HepG2 (cell line): Measurements from ENCODE around the gene ADRM1. TPM values are rescaled to one million over a fixed set of nuclear protein-coding genes. Genes with fewer than 3 reads are reported as not detected.

Experiments
- ATAC-seq: fragments of 200-7000 bp; cut with Tn5 transposase; 3 replicates; pipeline ENCODE4 v1.9.1; 2020; ENCODE audit warnings: mild to moderate bottlenecking, moderate library complexity
- BruUV-seq: library from RNA; stranded (reverse); fragments of 400-500 nt; replicated peaks from 2 replicates; lab custom pipeline; 2021; lab: Mats Ljungman, UMichigan
- CTCF ChIA-PET: fragments of 300-600 bp; formaldehyde crosslinking; extraction: SDS; loops from one replicate; lab custom pipeline; 2021; ENCODE audit warnings: low total read pairs, inconsistent platforms, low intra/inter-chr PET ratio; lab: Yijun Ruan, JAX
- POLR2A ChIA-PET: fragments of 350-600 bp; sonication (Branson Sonifier 250); formaldehyde crosslinking; loops from one replicate; lab custom pipeline; 2020; ENCODE audit warnings: antibody characterized with exemption, inconsistent platforms; lab: Yijun Ruan, JAX
- DNase-seq: peaks from one replicate; pipeline ENCODE4 v3.0.0-alpha.2; 2015; ENCODE audit warnings: low spot score
- FAIRE-seq: peaks from 3 replicates; lab custom pipeline; 2011; peaks lifted over from hg19 to GRCh38; lab: Jason Lieb, UNC
- H2AFZ ChIP-seq: one replicate; pipeline ENCODE4 v1.6.1; 2011; ENCODE audit warnings: low read length, inconsistent platforms
- H3K27ac ChIP-seq: fragments of 300-600 bp; 3 replicates; pipeline ENCODE4 v1.8.0; 2011; ENCODE audit warnings: mixed run types, mild to moderate bottlenecking, mixed read lengths, low read length, inconsistent platforms; ENCODE audit not compliant: insufficient read depth; ENCODE audit errors: extremely low read length
- H3K27me3 ChIP-seq, 2 experiments: fragments of 200-600 bp in 1 of 2; 2 replicates in 1 of 2; 3 replicates in 1 of 2; pipeline versions ENCODE4 v1.6.0 to v1.8.0; 2011; ENCODE audit warnings: low read length in 2 of 2, mild to moderate bottlenecking in 2 of 2, moderate library complexity in 2 of 2, inconsistent platforms in 1 of 2; ENCODE audit not compliant: insufficient read depth in 2 of 2, control insufficient read depth in 1 of 2
- H3K36me3 ChIP-seq, 2 experiments: fragments of 200-600 bp in 1 of 2; replicated peaks in 1 of 2; 2 replicates in 1 of 2; 3 replicates in 1 of 2; pipeline versions ENCODE4 v1.5.1 to v1.8.0; 2011; ENCODE audit warnings: low read length in 2 of 2, inconsistent platforms in 1 of 2; ENCODE audit not compliant: insufficient read depth in 2 of 2, control insufficient read depth in 1 of 2
- H3K4me1 ChIP-seq: 2 replicates; pipeline ENCODE4 v1.5.1; 2012; ENCODE audit warnings: low read length, inconsistent platforms; ENCODE audit not compliant: insufficient read depth
- H3K4me2 ChIP-seq: 2 replicates; pipeline ENCODE4 v1.6.0; 2011; ENCODE audit warnings: low read depth, low read length, inconsistent platforms
- H3K4me3 ChIP-seq, 3 experiments: fragments of 200-600 bp in 1 of 3; sonication (generic), shearing (Covaris generic) in 1 of 3; replicated peaks in 1 of 3; 2 replicates each; pipeline ENCODE4 v1.5.1; 2011 to 2016; ENCODE audit warnings: low read length in 3 of 3, inconsistent platforms in 2 of 3, low read depth in 2 of 3, mild to moderate bottlenecking in 2 of 3, control low read depth in 1 of 3, mixed read lengths in 1 of 3; ENCODE audit not compliant: insufficient read depth in 1 of 3
- H3K79me2 ChIP-seq: one replicate; pipeline ENCODE4 v1.6.1; 2011; ENCODE audit warnings: low read length, inconsistent platforms; ENCODE audit not compliant: insufficient read depth
- H3K9ac ChIP-seq: 2 replicates; pipeline ENCODE4 v1.6.0; 2011; ENCODE audit warnings: mild to moderate bottlenecking, low read depth, low read length, inconsistent platforms; ENCODE audit not compliant: insufficient read depth
- H3K9me3 ChIP-seq: 2 replicates; pipeline ENCODE4 v1.5.1; 2012; ENCODE audit warnings: mild to moderate bottlenecking, low read length
- H4K20me1 ChIP-seq: 2 replicates; pipeline ENCODE4 v1.6.0; 2011; ENCODE audit warnings: inconsistent platforms, mild to moderate bottlenecking, low read length, moderate library complexity; ENCODE audit not compliant: insufficient read depth
- AGO1 ChIP-seq: fragments of 200-400 bp; formaldehyde crosslinking; IDR thresholded peaks from 2 replicates; pipeline ENCODE4 v1.6.1; 2017; ENCODE audit warnings: mild to moderate bottlenecking, low read depth, low read length, moderate library complexity; ENCODE audit not compliant: poor library complexity, severe bottlenecking
- AGO2 ChIP-seq: fragments of 200-400 bp; formaldehyde crosslinking; optimal IDR thresholded peaks from 2 replicates; pipeline ENCODE3; 2017; ENCODE audit warnings: mild to moderate bottlenecking, low read depth, low read length, moderate library complexity
- HNRNPL ChIP-seq: fragments of 200-400 bp; formaldehyde crosslinking; IDR thresholded peaks from 2 replicates; pipeline ENCODE4 v1.6.1; 2017; ENCODE audit warnings: mild to moderate bottlenecking, low read depth, low read length
- MAZ ChIP-seq, 2 experiments: sonication (generic) in 1 of 2; formaldehyde crosslinking in 1 of 2; IDR thresholded peaks; 2 replicates each; pipeline versions ENCODE4 v1.5.0 to v1.6.1; 2012 to 2020; ENCODE audit warnings: low read depth in 2 of 2, mild to moderate bottlenecking in 2 of 2, borderline replicate concordance in 1 of 2, improper control_type of control experiment in 1 of 2, low read length in 1 of 2, missing genetic modification reagents in 1 of 2, moderate library complexity in 1 of 2
- NKX3-1 ChIP-seq: sonication (generic); formaldehyde crosslinking; IDR thresholded peaks from 2 replicates; pipeline ENCODE4 v1.5.0; 2020; ENCODE audit warnings: missing genetic modification reagents
- PCBP1 ChIP-seq: fragments of 200-400 bp; formaldehyde crosslinking; IDR thresholded peaks from 2 replicates; pipeline ENCODE4 v1.6.1; 2017; ENCODE audit warnings: mild to moderate bottlenecking, low read depth, low read length, borderline replicate concordance
- POLR2A ChIP-seq, 2 experiments: IDR thresholded peaks; 2 replicates each; pipeline ENCODE4 v1.6.1; 2011; ENCODE audit warnings: low read depth in 2 of 2, low read length in 2 of 2, mild to moderate bottlenecking in 1 of 2, moderate library complexity in 1 of 2; ENCODE audit not compliant: insufficient read depth in 1 of 2
- POLR2G ChIP-seq: fragments of 200-400 bp; formaldehyde crosslinking; IDR thresholded peaks from 2 replicates; pipeline ENCODE4 v1.6.1; 2018; ENCODE audit warnings: mild to moderate bottlenecking, low read depth, low read length, moderate library complexity
- RBFOX2 ChIP-seq: fragments of 200-400 bp; formaldehyde crosslinking; IDR thresholded peaks from 2 replicates; pipeline ENCODE4 v1.6.1; 2017; ENCODE audit warnings: low read depth, mild to moderate bottlenecking, low read length
- WGBS: methylation state at CpG from one replicate; pipeline ENCODE4 v1.1.6; 2017; ENCODE audit warnings: low lambda C conversion rate; 5-methylcytosine and 5-hydroxymethylcytosine counted together
- in situ Hi-C: cut with HindIII; loops from 2 replicates; pipeline ENCODE4 v1.10.0; 2017; ENCODE audit warnings: low pct_unique_long_range_greater_than_20kb; ENCODE audit not compliant: extremely low pct_ligation_motif_present
- intact Hi-C: fragments of 100-400 bp; cut with micrococcal nuclease; formaldehyde crosslinking; loops from one replicate; pipeline ENCODE4 v1.10.0; 2022; ENCODE audit not compliant: unreplicated experiment
- polyA plus RNA-seq, 8 experiments: library from polyadenylated mRNA; depleted of rRNA in 3 of 8; stranded (reverse) in 7 of 8; unstranded in 1 of 8; fragments of >200 nt; fragmentation: Illumina TruSeq in 4 of 8; extraction: Trizol in 4 of 8; gene quantifications; 2 replicates each; pipeline versions ENCODE4 v1.2.1 to v1.2.3, GENCODE V29; 2011 to 2016; ENCODE audit warnings: low read depth in 4 of 8, missing spikeins in 1 of 8, mixed read lengths in 1 of 8; ENCODE audit not compliant: insufficient read depth in 1 of 8
- total RNA-seq, 5 experiments: library from RNA; depleted of rRNA; stranded (reverse); fragments of >200 nt; fragmentation: Illumina TruSeq; extraction: Trizol; gene quantifications; 2 replicates each; pipeline ENCODE4 v1.2.3, GENCODE V29; 2016; ENCODE audit warnings: low read depth in 1 of 5
- TF ChIP-seq, protein P1 (sequence below): IDR thresholded peaks from 2 replicates; pipeline ENCODE4 v1.6.1; 2016; ENCODE audit warnings: missing compliant biosample characterization, missing genetic modification reagents, borderline replicate concordance

The ADRM1 gene
- total and polyA plus RNA-seq, 2 of the 13 experiments (the other 11 are each of a cell fraction or from before 2014, with no cell fraction given) = 92.9 to 154 TPM

DNA sequence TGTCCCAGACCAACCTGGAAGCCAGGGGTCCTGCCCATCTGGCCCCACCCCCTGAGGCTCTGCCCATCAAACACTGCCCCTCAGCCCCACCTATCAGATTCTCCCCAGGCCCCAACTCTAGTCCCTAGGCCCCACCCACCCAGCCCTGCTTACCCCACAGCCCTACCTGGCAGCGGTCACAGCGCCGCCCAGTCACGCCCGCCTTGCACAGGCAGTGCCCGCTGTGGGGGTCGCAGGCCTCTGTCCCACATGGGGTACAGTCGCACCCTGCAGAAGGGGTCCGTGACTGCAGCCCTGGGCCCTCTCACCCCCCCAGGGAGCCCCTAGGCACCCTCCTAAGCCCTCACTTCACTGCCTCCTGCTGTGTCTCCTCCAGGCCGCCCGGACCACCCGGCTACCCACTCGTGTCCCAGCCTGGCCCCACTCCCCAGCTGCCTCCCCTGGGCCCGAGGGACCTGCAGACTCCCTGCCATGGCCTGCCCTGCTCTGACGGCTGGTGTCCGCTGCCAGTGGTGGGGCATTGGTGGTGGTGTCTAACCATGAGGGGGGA is 19.8 kb downstream of the ADRM1 start:
- intact Hi-C loops (no loop called here), in situ Hi-C loops (no loop called here)
- WGBS = 99% methylated on average over 16 of the region's 16 CpGs
- Histone ChIP-seq H3K4me1 (no peaks in the 10 kb centered on the region), H3K79me2 (no peaks in the 10 kb centered on the region), H3K36me3 (peaks cover 42 to 71% of the 10 kb centered on the region in 2 experiments), H3K27me3 (no peaks in the 10 kb centered on the region), H3K4me2 (no peak overlapping the region), H4K20me1 (peaks cover 4% of the 10 kb centered on the region; the same call in 1 of the 2 replicates), H3K27ac (no peak overlapping the region), H3K9ac (no peak overlapping the region), H2AFZ (no peak overlapping the region), H3K4me3 (no peak overlapping the region), H3K9me3 (no peaks in the 10 kb centered on the region)
- DNase-seq = no peak
- 0 out of 2 replicates have a peak, but pooled peaks have one; percentile 7 for TF ChIP-seq PCBP1
- no peak for TF ChIP-seq NKX3-1 (CRISPR knock-in tag)
- no peak for TF ChIP-seq MAZ (IDR thresholded peaks at IDR 0.05; ENCODE audit: borderline replicate concordance, low read depth, low read length)
- no peak for TF ChIP-seq MAZ (CRISPR knock-in tag; IDR thresholded peaks at IDR 0.05; ENCODE audit: low read depth)
- TF ChIP-seq POLR2G = 0 out of 2 replicates have a peak, but pooled peaks have one; percentile 8
- TF ChIP-seq POLR2A (IDR thresholded peaks at IDR 0.05; ENCODE audit: insufficient read depth in 1 of 2, low read depth in 2 of 2, low read length in 2 of 2) = no peak; a peak in 1 of 4 replicates
- CTCF ChIA-PET = interaction anchor here (0.7 kb wide), 1 partner anchor 54 kb away, joined by 3 read pairs; no protein-coding TSS in a partner anchor
- no TSS peak for BruUV-seq
- FAIRE-seq = no peak
- POLR2A ChIA-PET = no interaction called here
- ATAC-seq = no peak

DNA sequence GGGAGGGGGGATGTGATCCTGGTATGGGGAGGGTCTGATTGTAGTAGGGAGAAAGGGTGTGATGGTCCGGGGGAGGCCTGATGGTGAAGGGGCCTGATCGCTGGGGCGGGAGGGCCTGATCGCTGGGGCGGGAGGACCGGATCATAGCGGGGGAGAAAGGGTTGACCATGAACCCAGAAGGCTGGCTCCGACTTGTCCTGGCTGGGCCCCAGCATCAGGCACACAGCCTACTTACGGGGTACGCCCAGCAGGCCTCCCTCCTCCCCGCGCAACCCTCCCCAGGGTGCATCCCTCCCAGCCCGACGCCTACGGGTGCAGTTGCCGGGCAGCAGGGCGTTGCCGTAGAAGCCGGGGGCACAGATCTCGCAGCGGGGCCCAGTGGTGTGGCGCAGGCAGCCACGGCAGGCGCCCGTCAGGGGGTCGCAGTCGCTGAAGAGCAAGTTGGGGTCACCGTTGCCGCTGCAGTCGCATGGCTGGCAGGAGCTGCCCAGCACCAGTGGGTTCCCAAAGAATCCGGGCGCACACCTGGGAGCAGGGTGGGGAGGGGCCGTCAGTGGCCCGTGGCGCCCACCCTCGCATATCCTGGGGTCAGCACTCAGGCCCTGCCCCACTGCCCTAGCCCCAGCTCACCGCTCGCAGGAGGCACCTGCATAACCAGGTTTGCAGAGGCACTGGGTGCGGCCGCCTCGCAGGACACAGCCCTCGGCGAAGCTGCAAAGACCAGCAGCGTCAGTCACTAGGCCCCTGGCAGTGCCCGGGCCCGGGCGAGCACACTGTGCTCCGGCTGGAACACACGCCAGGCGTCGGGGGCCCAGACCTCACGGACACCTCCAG is 20.6 kb downstream of the ADRM1 start:
- DNase-seq = no peak
- in situ Hi-C loops (no loop called here), intact Hi-C loops (no loop called here)
- H3K27me3 ChIP-seq = no peaks in the 10 kb centered on the region
- 95% methylated on average over 51 of the region's 52 CpGs for WGBS
- H3K4me3 ChIP-seq = no peak overlapping the region
- H2AFZ ChIP-seq = no peak overlapping the region
- no peak overlapping the region for H3K4me2 ChIP-seq
- H4K20me1 ChIP-seq = peaks cover 4% of the 10 kb centered on the region; the same call in 1 of the 2 replicates
- BruUV-seq = no TSS peak
- ChIA-PET CTCF (no interaction called here), POLR2A (no interaction called here)
- H3K9ac ChIP-seq = no peak overlapping the region
- H3K36me3 ChIP-seq = peaks cover 48 to 78% of the 10 kb centered on the region in 2 experiments
- no peak for ATAC-seq
- H3K9me3 ChIP-seq = no peaks in the 10 kb centered on the region
- H3K79me2 ChIP-seq = no peaks in the 10 kb centered on the region
- no peak overlapping the region for H3K27ac ChIP-seq
- FAIRE-seq = no peak
- no peaks in the 10 kb centered on the region for H3K4me1 ChIP-seq
- TF ChIP-seq AGO2 (peak; percentile 53), RBFOX2 (peak; percentile 48; the same call in 1 of the 2 replicates), AGO1 (no peak), HNRNPL (0 out of 2 replicates have a peak, but pooled peaks have one; percentile 62)
- TF ChIP-seq, protein P1, sequence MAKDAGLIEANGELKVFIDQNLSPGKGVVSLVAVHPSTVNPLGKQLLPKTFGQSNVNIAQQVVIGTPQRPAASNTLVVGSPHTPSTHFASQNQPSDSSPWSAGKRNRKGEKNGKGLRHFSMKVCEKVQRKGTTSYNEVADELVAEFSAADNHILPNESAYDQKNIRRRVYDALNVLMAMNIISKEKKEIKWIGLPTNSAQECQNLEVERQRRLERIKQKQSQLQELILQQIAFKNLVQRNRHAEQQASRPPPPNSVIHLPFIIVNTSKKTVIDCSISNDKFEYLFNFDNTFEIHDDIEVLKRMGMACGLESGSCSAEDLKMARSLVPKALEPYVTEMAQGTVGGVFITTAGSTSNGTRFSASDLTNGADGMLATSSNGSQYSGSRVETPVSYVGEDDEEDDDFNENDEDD (CRISPR knock-in tag) = peak; percentile 14; the same call in 1 of the 2 replicates
- TF ChIP-seq, all 625 proteins: peak for 4
